ENCODE measurements around the gene GARS1.

GARS1 gene

GRCh38 chr7:30553546-30553945 is 41.1 kb upstream of the GARS1 start:
- H3K4me3 ChIP-seq: no peak overlapping the region
- H3K9ac ChIP-seq (ENCODE audit: insufficient read length): no peak overlapping the region
- no peak for DNase-seq (ENCODE audit: low read depth, low spot score)
- no peak overlapping the region for H3K27ac ChIP-seq
- no peaks in the 10 kb centered on the region for H3K9me3 ChIP-seq (ENCODE audit: low read depth, low read length)
- no peaks in the 10 kb centered on the region for H3K36me3 ChIP-seq (ENCODE audit: insufficient read depth, low read length)
- TF ChIP-seq FOXP2 (optimal IDR thresholded peaks at IDR 0.05; ENCODE audit: control extremely low read depth, extremely low read length, insufficient read depth): no peak

GRCh38 chr7:30555525-30555924 is 39.2 kb upstream of the GARS1 start:
- TF ChIP-seq FOXP2 (optimal IDR thresholded peaks at IDR 0.05; ENCODE audit: control extremely low read depth, extremely low read length, insufficient read depth) (no peak), EZH2 (IDR thresholded peaks at IDR 0.05) (no peak), POLR2AphosphoS5 (IDR thresholded peaks at IDR 0.05; ENCODE audit: borderline replicate concordance, low read depth, low read length) (no peak)
- no peaks in the 10 kb centered on the region for H3K9me3 ChIP-seq (ENCODE audit: low read depth, low read length)
- no peaks in the 10 kb centered on the region for H3K36me3 ChIP-seq (ENCODE audit: insufficient read depth, low read length)
- H3K4me3 ChIP-seq: no peak overlapping the region
- no peak overlapping the region for H3K9ac ChIP-seq (ENCODE audit: insufficient read length)
- H3K27ac ChIP-seq: no peak overlapping the region
- DNase-seq (ENCODE audit: low read depth, low spot score): no peak

GRCh38 chr7:30556840-30557239 is 37.8 kb upstream of the GARS1 start:
- DNase-seq (ENCODE audit: low read depth, low spot score): no peak
- Histone ChIP-seq H3K36me3 (ENCODE audit: insufficient read depth, low read length) (no peaks in the 10 kb centered on the region), H3K4me3 (no peak overlapping the region), H3K9me3 (ENCODE audit: low read depth, low read length) (no peaks in the 10 kb centered on the region), H3K27ac (no peak overlapping the region), H3K9ac (ENCODE audit: insufficient read length) (no peak overlapping the region)
- TF ChIP-seq POLR2AphosphoS5 (IDR thresholded peaks at IDR 0.05; ENCODE audit: borderline replicate concordance, low read depth, low read length) (no peak), EZH2 (IDR thresholded peaks at IDR 0.05) (no peak), FOXP2 (optimal IDR thresholded peaks at IDR 0.05; ENCODE audit: control extremely low read depth, extremely low read length, insufficient read depth) (no peak)

DNA sequence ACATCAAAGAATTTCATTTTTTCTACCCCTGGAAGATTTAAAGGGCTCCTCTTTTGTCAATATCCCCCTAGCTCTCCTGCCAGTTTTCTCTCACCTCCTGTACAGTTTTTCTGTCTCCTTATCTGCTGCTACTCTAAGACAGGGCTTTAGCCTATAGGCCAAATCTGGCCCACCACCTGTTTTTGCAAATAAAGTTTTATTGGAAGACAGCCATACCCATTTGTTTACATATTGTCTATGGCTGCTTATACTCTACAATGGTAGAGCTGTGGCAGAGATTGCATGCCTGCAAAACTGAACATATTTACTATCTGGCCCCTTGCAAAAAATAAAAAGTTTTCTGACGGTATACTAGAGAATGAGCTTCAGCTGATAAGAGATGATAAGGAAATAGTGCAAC is 37.4 kb upstream of the GARS1 start:
- no peak for DNase-seq (ENCODE audit: low read depth, low spot score)
- no peaks in the 10 kb centered on the region for H3K9me3 ChIP-seq (ENCODE audit: low read depth, low read length)
- H3K27ac ChIP-seq: no peak overlapping the region
- H3K36me3 ChIP-seq (ENCODE audit: insufficient read depth, low read length): no peaks in the 10 kb centered on the region
- H3K4me3 ChIP-seq: no peak overlapping the region
- no peak overlapping the region for H3K9ac ChIP-seq (ENCODE audit: insufficient read length)
- no peak for TF ChIP-seq EZH2 (IDR thresholded peaks at IDR 0.05)
- TF ChIP-seq FOXP2 (optimal IDR thresholded peaks at IDR 0.05; ENCODE audit: control extremely low read depth, extremely low read length, insufficient read depth): no peak
- no peak for TF ChIP-seq POLR2AphosphoS5 (IDR thresholded peaks at IDR 0.05; ENCODE audit: borderline replicate concordance, low read depth, low read length)

GRCh38 chr7:30559611-30560010 is 35.1 kb upstream of the GARS1 start:
- Histone ChIP-seq H3K9me3 (ENCODE audit: low read depth, low read length) (no peaks in the 10 kb centered on the region), H3K36me3 (ENCODE audit: insufficient read depth, low read length) (no peaks in the 10 kb centered on the region), H3K9ac (ENCODE audit: insufficient read length) (no peak overlapping the region), H3K27ac (no peak overlapping the region), H3K4me3 (no peak overlapping the region)
- no peak for DNase-seq (ENCODE audit: low read depth, low spot score)
- TF ChIP-seq EZH2 (IDR thresholded peaks at IDR 0.05) (no peak), POLR2AphosphoS5 (IDR thresholded peaks at IDR 0.05; ENCODE audit: borderline replicate concordance, low read depth, low read length) (no peak), FOXP2 (optimal IDR thresholded peaks at IDR 0.05; ENCODE audit: control extremely low read depth, extremely low read length, insufficient read depth) (no peak)

DNA sequence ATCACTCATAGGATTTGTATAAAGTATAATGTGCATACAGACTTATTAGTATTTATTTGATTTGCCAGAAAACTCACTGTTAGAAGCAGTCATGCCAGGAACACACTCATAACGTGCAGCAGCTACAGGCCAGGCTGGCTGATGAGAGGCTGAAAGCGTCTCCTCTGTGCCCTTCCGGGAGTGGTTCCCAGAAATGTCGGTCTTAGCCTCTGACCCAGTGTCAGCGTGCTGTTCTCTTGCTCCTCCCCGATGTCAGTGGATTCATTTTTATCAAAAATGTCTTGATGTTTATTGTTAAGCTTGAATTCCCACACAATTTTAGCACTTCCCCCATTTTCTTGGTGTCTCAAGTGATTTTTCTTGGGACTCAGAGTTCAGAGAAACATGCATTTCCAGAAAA is 33.3 kb upstream of the GARS1 start:
- DNase-seq (ENCODE audit: low read depth, low spot score): no peak
- Histone ChIP-seq H3K36me3 (ENCODE audit: insufficient read depth, low read length) (no peaks in the 10 kb centered on the region), H3K9me3 (ENCODE audit: low read depth, low read length) (no peaks in the 10 kb centered on the region), H3K9ac (ENCODE audit: insufficient read length) (no peak overlapping the region), H3K4me3 (no peak overlapping the region), H3K27ac (no peak overlapping the region)
- no peak for TF ChIP-seq POLR2AphosphoS5 (IDR thresholded peaks at IDR 0.05; ENCODE audit: borderline replicate concordance, low read depth, low read length)
- no peak for TF ChIP-seq EZH2 (IDR thresholded peaks at IDR 0.05)
- no peak for TF ChIP-seq FOXP2 (optimal IDR thresholded peaks at IDR 0.05; ENCODE audit: control extremely low read depth, extremely low read length, insufficient read depth)

- no peak for DNase-seq (ENCODE audit: low read depth, low spot score)
- Histone ChIP-seq H3K4me3 (no peak overlapping the region), H3K9ac (ENCODE audit: insufficient read length) (no peak overlapping the region), H3K9me3 (ENCODE audit: low read depth, low read length) (no peaks in the 10 kb centered on the region), H3K27ac (no peak overlapping the region), H3K36me3 (ENCODE audit: insufficient read depth, low read length) (no peaks in the 10 kb centered on the region)
- TF ChIP-seq FOXP2 (optimal IDR thresholded peaks at IDR 0.05; ENCODE audit: control extremely low read depth, extremely low read length, insufficient read depth) (no peak), POLR2AphosphoS5 (IDR thresholded peaks at IDR 0.05; ENCODE audit: borderline replicate concordance, low read depth, low read length) (no peak), EZH2 (IDR thresholded peaks at IDR 0.05) (no peak)
Observed at GRCh38 chr7:30562498-30562897, 32.2 kb upstream of the GARS1 start.

- no peak for DNase-seq (ENCODE audit: low read depth, low spot score)
- Histone ChIP-seq H3K27ac (no peak overlapping the region), H3K4me3 (no peak overlapping the region), H3K9me3 (ENCODE audit: low read depth, low read length) (no peaks in the 10 kb centered on the region), H3K36me3 (ENCODE audit: insufficient read depth, low read length) (no peaks in the 10 kb centered on the region), H3K9ac (ENCODE audit: insufficient read length) (no peak overlapping the region)
- no peak for TF ChIP-seq EZH2 (IDR thresholded peaks at IDR 0.05)
- TF ChIP-seq POLR2AphosphoS5 (IDR thresholded peaks at IDR 0.05; ENCODE audit: borderline replicate concordance, low read depth, low read length): no peak
Observed at GRCh38 chr7:30562909-30563308, 31.8 kb upstream of the GARS1 start.

GRCh38 chr7:30563326-30563942 is 31.2 kb upstream of the GARS1 start:
- TF ChIP-seq POLR2AphosphoS5 (IDR thresholded peaks at IDR 0.05; ENCODE audit: borderline replicate concordance, low read depth, low read length) (no peak), EZH2 (IDR thresholded peaks at IDR 0.05) (no peak), FOXP2 (optimal IDR thresholded peaks at IDR 0.05; ENCODE audit: control extremely low read depth, extremely low read length, insufficient read depth) (no peak)
- no peak overlapping the region for H3K27ac ChIP-seq
- no peak for DNase-seq (ENCODE audit: low read depth, low spot score)
- H3K36me3 ChIP-seq (ENCODE audit: insufficient read depth, low read length): no peaks in the 10 kb centered on the region
- H3K9me3 ChIP-seq (ENCODE audit: low read depth, low read length): no peaks in the 10 kb centered on the region
- H3K9ac ChIP-seq (ENCODE audit: insufficient read length): no peak overlapping the region
- H3K4me3 ChIP-seq: no peak overlapping the region

Measured in SK-N-MC (cell line).